Esophagus squamous epithelium (tissue), 5 donors: ENCODE data around the gene ARID3A. TPM values are rescaled to one million over a fixed set of nuclear protein-coding genes. Genes with fewer than 3 reads are reported as not detected.

Experiments
- DNase-seq: peaks from one replicate; lab custom pipeline; 2025; lab: John Stamatoyannopoulos, UW
- H3K27ac ChIP-seq, 4 donors: fragments of 200-600 bp; sonication (generic); one replicate each; pipeline ENCODE4 v1.5.1; 2016 to 2019; ENCODE audit warnings: mild to moderate bottlenecking in 1 of 4
- H3K27me3 ChIP-seq, 4 donors: fragments of 200-600 bp; sonication (generic); 1 replicate in 3 of 4; 2 replicates in 1 of 4; pipeline versions ENCODE4 v1.5.1 to v1.6.0; 2017 to 2021; ENCODE audit warnings: antibody characterized with exemption in 1 of 4
- H3K36me3 ChIP-seq, 3 donors: fragments of 200-600 bp; sonication (generic); one replicate each; pipeline ENCODE4 v1.5.1; 2016 to 2019
- H3K4me1 ChIP-seq, 3 donors: fragments of 200-600 bp; sonication (generic); one replicate each; pipeline ENCODE4 v1.5.1; 2017 to 2019
- H3K4me3 ChIP-seq, 4 donors: fragments of 200-600 bp; sonication (generic); 1 replicate in 3 of 4; 2 replicates in 1 of 4; pipeline ENCODE4 v1.5.1; 2016 to 2019; ENCODE audit warnings: mild to moderate bottlenecking in 2 of 4, moderate library complexity in 1 of 4
- H3K9me3 ChIP-seq, 3 donors: fragments of 200-600 bp; sonication (generic); one replicate each; pipeline ENCODE4 v1.5.1; 2016 to 2019
- POLR2A ChIP-seq, 4 donors: fragments of 450-650 bp; IDR thresholded peaks; one replicate each; pipeline ENCODE4 v1.6.1; 2017; ENCODE audit warnings: antibody characterized with exemption in 4 of 4, mild to moderate bottlenecking in 4 of 4, moderate library complexity in 3 of 4
- WGBS, 2 donors: methylation state at CpG; one replicate each; pipeline ENCODE4 v1.1.5; 2018; 5-methylcytosine and 5-hydroxymethylcytosine counted together
- intact Hi-C: fragments of 100-400 bp; cut with DNase I; formaldehyde crosslinking; loops from one replicate; pipeline ENCODE4 v1.15.0; 2022
- total RNA-seq, 4 donors: library from RNA; depleted of rRNA; stranded (reverse); fragments of >200 nt; gene quantifications; one replicate each; pipeline ENCODE4 v1.1.0, GENCODE V29; 2016
- TF ChIP-seq, protein P1 (sequence below), 6 experiments: fragments of 450-650 bp in 4 of 6; fragments of 200-600 bp in 2 of 6; sonication (generic) in 2 of 6; IDR thresholded peaks; one replicate each; pipeline ENCODE4 v1.5.1; 2016 to 2019; ENCODE audit warnings: antibody characterized with exemption in 6 of 6, mild to moderate bottlenecking in 4 of 6, moderate library complexity in 4 of 6
- donor health status: DM: yes; HTN: yes; CAD: no.

The ARID3A gene
- total RNA-seq, 4 donors from 2014 or later, result 3.0 to 6.6 (median 4.7) TPM

DNA sequence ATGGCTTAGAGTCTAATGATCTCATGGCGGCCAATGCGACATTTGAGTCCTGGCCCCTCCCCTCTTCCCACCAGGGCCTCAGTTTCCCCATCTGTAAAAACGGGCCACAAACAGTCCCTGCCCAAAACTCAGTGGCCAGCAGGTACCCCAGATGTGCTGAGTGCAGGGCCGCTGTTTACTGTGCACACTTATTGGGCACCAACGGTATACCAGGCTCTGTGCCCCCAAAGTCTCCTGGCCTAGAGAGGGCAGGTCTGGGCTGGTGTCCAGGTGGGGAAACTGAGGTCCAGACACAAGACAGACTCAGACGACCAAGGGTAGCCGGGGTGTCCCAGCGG, 34.7 kb downstream of the ARID3A start:
- no peak for DNase-seq
- H3K4me1 ChIP-seq, result peaks cover 0 to 16% (median 0%) of the 10 kb centered on the region in 3 donors
- intact Hi-C loops, result no loop called here
- no peaks in the 10 kb centered on the region for H3K27me3 ChIP-seq
- H3K36me3 ChIP-seq, result peaks cover 4 to 30% (median 6%) of the 10 kb centered on the region in 3 donors
- H3K9me3 ChIP-seq, result no peaks in the 10 kb centered on the region
- TF ChIP-seq, protein P1, sequence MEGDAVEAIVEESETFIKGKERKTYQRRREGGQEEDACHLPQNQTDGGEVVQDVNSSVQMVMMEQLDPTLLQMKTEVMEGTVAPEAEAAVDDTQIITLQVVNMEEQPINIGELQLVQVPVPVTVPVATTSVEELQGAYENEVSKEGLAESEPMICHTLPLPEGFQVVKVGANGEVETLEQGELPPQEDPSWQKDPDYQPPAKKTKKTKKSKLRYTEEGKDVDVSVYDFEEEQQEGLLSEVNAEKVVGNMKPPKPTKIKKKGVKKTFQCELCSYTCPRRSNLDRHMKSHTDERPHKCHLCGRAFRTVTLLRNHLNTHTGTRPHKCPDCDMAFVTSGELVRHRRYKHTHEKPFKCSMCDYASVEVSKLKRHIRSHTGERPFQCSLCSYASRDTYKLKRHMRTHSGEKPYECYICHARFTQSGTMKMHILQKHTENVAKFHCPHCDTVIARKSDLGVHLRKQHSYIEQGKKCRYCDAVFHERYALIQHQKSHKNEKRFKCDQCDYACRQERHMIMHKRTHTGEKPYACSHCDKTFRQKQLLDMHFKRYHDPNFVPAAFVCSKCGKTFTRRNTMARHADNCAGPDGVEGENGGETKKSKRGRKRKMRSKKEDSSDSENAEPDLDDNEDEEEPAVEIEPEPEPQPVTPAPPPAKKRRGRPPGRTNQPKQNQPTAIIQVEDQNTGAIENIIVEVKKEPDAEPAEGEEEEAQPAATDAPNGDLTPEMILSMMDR (IDR thresholded peaks at IDR 0.05), result no peak
- no peak for TF ChIP-seq POLR2A (IDR thresholded peaks at IDR 0.05)
- H3K27ac ChIP-seq, result no peak overlapping the region
- 63% methylated on average over 4 of the region's 8 CpGs; no CpG with 5 or more reads in 1 of the 2 donors for WGBS, 2 donors
- H3K4me3 ChIP-seq, result no peak overlapping the region

DNA sequence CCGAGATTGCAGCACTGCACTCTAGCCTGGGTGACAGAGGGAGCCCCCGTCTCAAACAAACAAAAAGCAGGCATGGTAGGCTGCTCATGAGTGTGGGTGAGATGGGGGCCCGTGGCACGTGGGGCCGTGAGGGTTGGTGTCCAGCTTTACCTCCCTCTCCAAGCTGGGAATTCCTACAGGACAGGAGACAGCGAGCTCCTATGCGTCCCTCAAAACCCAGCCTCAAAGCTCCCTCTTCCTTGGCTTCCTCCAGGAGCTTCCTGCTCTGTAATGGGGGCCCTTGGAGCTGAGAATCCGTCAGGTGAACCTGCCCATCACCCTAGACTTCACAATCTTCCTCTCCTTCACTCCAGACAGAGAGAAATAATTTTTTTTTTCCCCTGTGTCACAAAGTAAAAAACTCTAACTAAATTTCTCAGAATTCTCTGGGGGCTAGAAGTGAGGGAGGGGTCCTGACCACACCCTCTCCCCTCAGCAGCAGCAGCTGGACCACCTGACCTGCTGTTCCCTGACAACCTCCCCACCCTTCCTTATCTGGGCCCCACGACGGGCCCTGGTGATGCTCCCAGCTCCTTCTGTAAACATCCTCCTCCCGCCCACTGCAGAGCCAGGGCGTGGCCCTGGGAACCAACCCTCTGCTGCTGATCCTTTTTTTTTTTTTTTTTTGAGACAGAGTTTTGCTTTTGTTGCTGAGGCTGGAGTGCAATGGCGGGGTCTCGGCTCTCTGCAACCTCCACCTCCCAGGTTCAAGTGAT, 36.2 kb downstream of the ARID3A start:
- H3K27ac ChIP-seq, result no peak overlapping the region
- H3K4me1 ChIP-seq, result peaks cover 0 to 10% (median 0%) of the 10 kb centered on the region in 3 donors
- peaks cover 4 to 43% (median 6%) of the 10 kb centered on the region in 3 donors for H3K36me3 ChIP-seq
- H3K4me3 ChIP-seq, result no peak overlapping the region
- intact Hi-C loops, result no loop called here
- H3K9me3 ChIP-seq, result no peaks in the 10 kb centered on the region
- TF ChIP-seq, protein P1 (IDR thresholded peaks at IDR 0.05), result no peak
- no peak for TF ChIP-seq POLR2A (IDR thresholded peaks at IDR 0.05)
- H3K27me3 ChIP-seq, result no peaks in the 10 kb centered on the region
- no peak for DNase-seq
- WGBS, 2 donors, result 59 to 71% methylated on average over 13 of the region's 14 CpGs

DNA sequence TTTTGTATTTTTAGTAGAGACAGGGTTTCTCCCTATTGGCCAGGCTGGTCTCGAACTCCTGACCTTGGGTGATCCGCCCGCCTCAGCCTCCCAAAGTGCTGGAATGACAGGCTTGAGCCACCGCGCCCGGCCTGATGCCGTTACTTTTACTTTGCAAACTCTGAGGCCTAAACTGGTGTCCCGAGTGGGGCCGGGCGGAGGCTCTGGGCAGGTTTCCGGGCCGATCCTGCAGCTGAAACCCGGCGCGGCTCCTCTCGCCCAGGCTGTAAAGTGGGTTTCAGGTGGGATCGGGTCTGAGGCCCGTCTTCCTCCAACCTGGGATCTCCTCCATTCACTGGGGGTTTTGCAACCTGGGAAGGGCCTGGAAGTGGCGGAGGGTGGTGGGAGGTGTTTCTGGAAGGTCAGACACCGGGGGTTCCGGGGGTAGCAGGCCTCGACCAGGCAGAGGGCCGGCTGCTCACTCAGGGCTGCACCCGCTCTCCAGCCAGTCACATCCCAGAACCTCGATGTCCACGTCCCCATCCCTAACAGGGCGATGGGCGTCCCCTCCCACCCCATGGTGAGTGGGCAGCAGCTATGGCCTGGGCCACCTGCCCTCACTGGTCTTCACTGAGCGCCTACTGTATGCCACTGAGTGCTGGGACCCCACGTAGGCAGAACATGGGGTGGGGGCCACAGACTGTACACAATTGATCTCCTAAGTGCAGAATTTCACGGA, 37.0 kb downstream of the ARID3A start:
- no peak for DNase-seq
- Histone ChIP-seq H3K27ac (no peak overlapping the region), H3K36me3 (peaks cover 4 to 49% (median 6%) of the 10 kb centered on the region in 3 donors)

DNA sequence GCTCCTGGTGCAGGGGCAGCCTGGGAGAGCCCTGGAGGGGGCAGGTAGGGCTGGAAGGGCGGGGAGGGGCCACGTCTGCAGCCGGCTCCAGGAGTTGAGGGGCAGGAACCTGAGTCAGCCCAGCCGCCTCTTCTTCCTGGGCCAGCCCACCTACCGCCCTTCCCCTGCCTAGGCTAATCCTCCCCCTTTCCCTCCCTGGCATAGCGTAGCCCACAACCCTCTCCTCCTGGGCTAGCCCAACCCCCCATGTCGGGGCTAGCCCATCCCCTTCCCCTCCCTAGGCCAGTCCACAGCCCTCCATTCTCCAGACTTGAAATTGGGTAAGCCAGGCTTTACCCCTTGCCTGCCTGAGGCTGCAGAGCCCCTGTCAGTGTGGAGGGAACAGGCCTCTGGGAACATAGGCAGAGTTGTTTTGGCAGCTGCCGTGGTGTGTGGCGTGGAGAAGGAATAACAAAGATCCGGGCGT, 37.7 kb downstream of the ARID3A start:
- intact Hi-C loops, result no loop called here
- Histone ChIP-seq H3K4me1 (peaks cover 0 to 8% (median 0%) of the 10 kb centered on the region in 3 donors), H3K27me3 (no peaks in the 10 kb centered on the region), H3K4me3 (no peak overlapping the region), H3K27ac (no peak overlapping the region), H3K36me3 (peaks cover 4 to 54% (median 6%) of the 10 kb centered on the region in 3 donors), H3K9me3 (no peaks in the 10 kb centered on the region)
- WGBS, 2 donors, result 84 to 90% methylated on average over 7 to 8 of the region's 11 CpGs
- DNase-seq, result no peak
- TF ChIP-seq, protein P1 (IDR thresholded peaks at IDR 0.05), result no peak
- no peak for TF ChIP-seq POLR2A (IDR thresholded peaks at IDR 0.05)

More for the DNA sequence above, 37.0 kb downstream of the ARID3A start:
- WGBS, 2 donors, result 84 to 97% methylated on average over 7 to 8 of the region's 31 CpGs
- TF ChIP-seq, protein P1 (IDR thresholded peaks at IDR 0.05), result no peak
- intact Hi-C loops, result no loop called here
- Histone ChIP-seq H3K4me1 (peaks cover 0 to 8% (median 0%) of the 10 kb centered on the region in 3 donors), H3K4me3 (no peak overlapping the region), H3K27me3 (no peaks in the 10 kb centered on the region), H3K9me3 (no peaks in the 10 kb centered on the region)

- intact Hi-C loops, result no loop called here
- H3K9me3 ChIP-seq, result no peaks in the 10 kb centered on the region
- no peak for TF ChIP-seq POLR2A (IDR thresholded peaks at IDR 0.05)
- TF ChIP-seq, protein P1 (IDR thresholded peaks at IDR 0.05), result no peak
- no peak for DNase-seq
- no peak overlapping the region for H3K4me3 ChIP-seq
- no peaks in the 10 kb centered on the region for H3K27me3 ChIP-seq
- peaks cover 4 to 60% (median 6%) of the 10 kb centered on the region in 3 donors for H3K36me3 ChIP-seq
- WGBS, 2 donors, result 90 to 100% methylated on average over 8 to 11 of the region's 16 CpGs
- no peak overlapping the region for H3K27ac ChIP-seq
- peaks cover 0 to 2% (median 0%) of the 10 kb centered on the region in 3 donors for H3K4me1 ChIP-seq
These were observed 38.3 kb downstream of the ARID3A start for GRCh38 chr19:964116-964520.
